GM19035 (cell line): ENCODE data around the gene SNAPC2.

ENCODE experiments used
- ATAC-seq: cut with Tn5 transposase; IDR thresholded peaks from one replicate; pipeline ENCODE4 v1.9.1; 2021; ENCODE audit not compliant: unreplicated experiment

The SNAPC2 gene, protein sequence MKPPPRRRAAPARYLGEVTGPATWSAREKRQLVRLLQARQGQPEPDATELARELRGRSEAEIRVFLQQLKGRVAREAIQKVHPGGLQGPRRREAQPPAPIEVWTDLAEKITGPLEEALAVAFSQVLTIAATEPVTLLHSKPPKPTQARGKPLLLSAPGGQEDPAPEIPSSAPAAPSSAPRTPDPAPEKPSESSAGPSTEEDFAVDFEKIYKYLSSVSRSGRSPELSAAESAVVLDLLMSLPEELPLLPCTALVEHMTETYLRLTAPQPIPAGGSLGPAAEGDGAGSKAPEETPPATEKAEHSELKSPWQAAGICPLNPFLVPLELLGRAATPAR

GRCh38 chr19:7919610-7920518, at the start of gene SNAPC2:
Gene SNAPC2 (plus strand): TSS chr19:7920338. CDS start chr19:7920367, 29 bp downstream.
- peak; percentile 63 for ATAC-seq

GRCh38 chr19:7870571-7871436, 49.3 kb upstream of the SNAPC2 start:
- ATAC-seq = no peak

GRCh38 chr19:7871437-7872305, 48.5 kb upstream of the SNAPC2 start:
- ATAC-seq = no peak

DNA sequence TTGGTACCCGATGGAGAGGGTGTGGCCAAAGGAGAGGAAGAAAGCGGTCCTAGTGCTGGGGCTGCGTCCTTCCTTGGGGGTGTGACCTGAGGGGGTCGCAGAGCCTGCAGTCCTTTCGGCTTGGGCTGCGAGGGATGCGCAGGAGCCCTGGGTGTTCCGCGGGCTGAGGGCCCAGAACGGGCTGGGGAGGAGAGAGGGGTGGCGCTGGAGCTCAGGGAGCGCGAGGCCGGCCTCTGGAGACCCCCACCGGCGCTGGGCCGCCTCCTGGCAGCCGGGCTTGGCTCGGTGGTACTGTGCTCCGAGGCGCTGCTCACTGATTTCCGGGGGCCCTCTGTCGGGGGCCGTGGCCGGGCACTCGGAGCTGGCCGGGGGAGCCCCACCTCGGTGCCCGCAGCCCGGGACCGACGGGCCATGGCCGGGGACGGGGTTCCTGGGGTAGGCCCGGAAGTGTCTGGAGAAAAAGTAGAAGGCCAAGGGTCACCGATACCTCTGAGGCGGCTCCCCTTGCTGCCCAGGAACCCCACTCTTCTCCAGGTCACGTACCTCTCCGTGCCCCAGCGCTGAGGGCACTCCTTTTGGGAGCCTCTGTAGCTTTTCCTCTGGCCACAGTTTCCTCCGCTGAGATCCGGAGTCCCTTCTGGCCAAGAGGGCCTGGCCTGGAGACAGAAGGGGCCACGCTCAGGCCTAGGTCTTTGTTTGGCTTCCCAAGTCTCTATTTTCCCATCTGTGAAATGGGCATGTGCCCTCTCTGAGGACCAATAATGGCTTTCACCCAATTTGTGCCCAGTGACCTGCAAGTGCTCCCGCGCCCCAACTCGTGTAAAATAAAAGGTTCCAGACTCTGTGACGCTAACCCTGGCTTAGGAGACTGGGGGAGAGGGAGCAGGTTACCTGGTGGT, 47.6 kb upstream of the SNAPC2 start:
- ATAC-seq = no peak

- no peak for ATAC-seq
Observed at GRCh38 chr19:7873304-7874075, 46.6 kb upstream of the SNAPC2 start.

DNA sequence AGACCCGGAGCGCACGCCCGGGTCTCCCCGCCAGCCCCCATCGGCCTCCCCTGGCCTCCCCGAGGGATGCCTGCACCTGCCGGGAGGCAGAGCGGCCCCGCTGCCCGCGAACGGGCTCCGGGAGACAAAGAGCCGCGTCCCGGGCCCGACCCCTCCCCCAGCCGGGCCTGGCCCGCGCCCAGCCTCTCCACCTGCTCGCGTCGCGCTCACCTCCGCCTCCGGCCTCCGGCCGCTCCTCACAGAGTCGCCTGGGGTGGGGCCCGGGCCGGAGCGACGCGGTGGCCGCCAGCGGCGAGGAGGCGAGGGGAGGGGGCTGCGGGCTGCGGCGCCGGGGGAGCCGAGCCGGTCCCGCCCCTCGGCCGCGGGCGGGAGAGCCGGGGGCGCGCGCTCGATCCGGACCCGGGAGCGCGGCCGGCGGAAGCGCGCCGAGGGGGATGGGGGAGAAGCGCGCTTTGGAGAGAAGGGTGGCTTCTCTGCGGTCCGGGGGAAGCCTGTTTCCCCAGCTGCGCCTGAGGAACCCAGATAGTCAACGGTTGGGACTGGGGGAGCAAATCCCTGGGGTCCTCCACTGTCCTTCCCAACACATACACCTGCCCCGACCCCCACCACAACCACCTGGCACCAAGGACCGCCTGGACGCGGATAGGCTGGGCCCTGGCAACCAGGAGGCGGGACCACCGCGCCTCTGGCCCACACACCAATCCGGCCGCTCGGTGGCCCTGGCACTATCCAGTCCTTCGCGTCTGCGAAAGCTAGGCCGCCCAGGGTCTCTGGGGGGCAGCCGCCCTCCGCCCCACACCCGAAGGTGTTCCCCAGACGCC, 45.9 kb upstream of the SNAPC2 start, which contains the start of gene PRR36:
Gene PRR36, minus strand, starts transcription at position 315 of the 821 bp plus-strand sequence. CDS start 701 bp downstream, outside the sequence.
- no peak for ATAC-seq

- ATAC-seq = no peak
Observed at GRCh38 chr19:7874897-7875273, 45.3 kb upstream of the SNAPC2 start.

- no peak for ATAC-seq
Observed at GRCh38 chr19:7877249-7877836, 42.8 kb upstream of the SNAPC2 start.

- ATAC-seq = no peak
Observed at GRCh38 chr19:7879111-7879807, 40.9 kb upstream of the SNAPC2 start.

GRCh38 chr19:7879836-7880235, 40.3 kb upstream of the SNAPC2 start:
- ATAC-seq = no peak

- no peak for ATAC-seq
Observed at GRCh38 chr19:7881910-7882309, 38.2 kb upstream of the SNAPC2 start.

DNA sequence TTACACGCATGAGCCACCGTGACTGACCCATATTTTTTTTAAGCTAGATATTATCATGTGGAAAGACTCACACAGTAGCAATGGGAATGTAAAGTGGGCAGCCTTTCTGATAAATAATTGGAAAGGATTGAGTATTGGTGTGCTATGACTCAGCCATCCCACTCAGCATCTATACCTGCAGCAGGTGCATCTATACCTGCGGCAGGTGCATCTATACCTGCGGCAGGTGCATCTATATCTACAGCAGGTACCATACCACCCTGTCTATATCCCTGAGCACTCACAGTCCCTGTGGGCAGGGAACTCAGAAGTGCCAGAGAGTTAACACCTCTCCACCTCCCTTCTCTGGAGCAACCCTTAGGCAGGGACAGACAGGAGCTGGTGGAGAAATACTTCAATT, 37.0 kb upstream of the SNAPC2 start:
- no peak for ATAC-seq

- ATAC-seq = no peak
Observed at GRCh38 chr19:7883796-7884570, 36.2 kb upstream of the SNAPC2 start.

DNA sequence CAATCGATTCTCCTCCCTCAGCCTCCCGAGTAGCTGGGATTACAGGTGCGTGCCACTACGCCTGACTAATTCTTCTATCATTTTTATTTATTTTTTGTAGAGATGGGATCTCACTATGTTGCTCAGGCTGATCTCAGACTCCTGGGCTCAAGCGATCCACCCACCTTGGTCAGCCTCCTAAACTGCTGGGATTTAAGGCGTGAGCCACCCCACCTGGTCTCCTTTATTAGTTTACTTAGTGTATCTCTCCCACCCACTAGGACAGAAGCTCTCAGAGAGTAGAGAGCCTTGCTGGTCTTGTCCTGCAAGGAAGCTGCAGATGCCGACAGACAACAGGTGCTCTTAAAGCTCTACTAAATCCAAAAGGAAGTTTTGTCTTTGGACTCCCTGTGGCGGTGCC, 34.3 kb upstream of the SNAPC2 start:
- no peak for ATAC-seq

- no peak for ATAC-seq
Observed at GRCh38 chr19:7887408-7888144, 32.6 kb upstream of the SNAPC2 start.
